ENCODE measurements around the gene HERC4. TPM values are rescaled to one million over a fixed set of nuclear protein-coding genes. Genes with fewer than 3 reads are reported as not detected.
"Not testable (repeated sequence)": the region's sequence is repeated elsewhere in the genome, so short reads cannot be mapped to it uniquely, and the experiment has no call there.

Gene HERC4
- total RNA-seq, 3 donors from 2014 or later (not counting 1 experiment from before 2014, with no cell fraction given), result 78.4 to 104 (median 83.9) TPM

DNA sequence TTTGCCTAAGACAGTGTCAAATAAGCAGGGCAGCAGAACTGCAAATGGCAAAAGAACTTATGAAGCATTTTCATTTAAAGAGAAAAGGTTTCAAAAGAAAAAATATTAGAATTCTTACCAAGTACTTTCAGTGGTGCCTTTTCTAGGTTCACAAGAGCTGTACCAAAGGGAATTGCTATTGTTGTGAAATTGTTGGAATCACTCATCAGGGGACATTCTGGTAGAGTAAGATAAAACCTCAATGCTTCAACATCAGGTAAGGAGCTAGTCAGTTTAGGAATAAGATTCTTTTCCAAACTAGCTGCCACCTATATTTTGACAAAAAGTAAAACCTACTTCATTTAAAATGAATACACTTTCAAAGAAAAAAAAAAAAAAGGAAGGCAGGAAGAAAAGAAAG, 85.0 kb downstream of the HERC4 start:
- Mint-ChIP-seq H3K4me1 (peaks cover 0 to 12% of the 10 kb centered on the region in 2 donors), H3K9me3 (no peaks in the 10 kb centered on the region), H3K4me3 (no peak overlapping the region), H3K27ac (no peak overlapping the region), H3K36me3 (peaks cover 9% of the 10 kb centered on the region), H3K27me3 (ENCODE audit: low read depth in 2 of 2) (no peaks in the 10 kb centered on the region)
- Histone ChIP-seq H3K36me3 (ENCODE audit: control insufficient read depth, insufficient read depth, low read length) (peaks cover 54% of the 10 kb centered on the region), H3K4me1 (ENCODE audit: control insufficient read depth, insufficient read depth, low read length) (no peaks in the 10 kb centered on the region), H3K4me3 (ENCODE audit: low read length) (no peak overlapping the region), H3K9me3 (ENCODE audit: control insufficient read depth, insufficient read depth, low read length) (no peaks in the 10 kb centered on the region), H3K27me3 (ENCODE audit: control insufficient read depth, insufficient read depth, low read length) (no peaks in the 10 kb centered on the region), H3K27ac (ENCODE audit: low read length) (no peak overlapping the region)
- DNase-seq, result no peak
- TF ChIP-seq CTCF (IDR thresholded peaks at IDR 0.05), result no peak
- intact Hi-C loops (cut with micrococcal nuclease), result no loop called here
- no peak for ATAC-seq

- no peaks in the 10 kb centered on the region for H3K9me3 ChIP-seq (ENCODE audit: control insufficient read depth, insufficient read depth, low read length)
- DNase-seq (no peak), ATAC-seq (no peak)
- H3K27ac ChIP-seq (ENCODE audit: low read length), result no peak overlapping the region
- intact Hi-C loops (cut with micrococcal nuclease), result no loop called here
- no peaks in the 10 kb centered on the region for H3K9me3 Mint-ChIP-seq
- no peaks in the 10 kb centered on the region for H3K27me3 Mint-ChIP-seq (ENCODE audit: low read depth in 2 of 2)
- no peak overlapping the region for H3K27ac Mint-ChIP-seq
- peaks cover 52% of the 10 kb centered on the region for H3K36me3 ChIP-seq (ENCODE audit: control insufficient read depth, insufficient read depth, low read length)
- TF ChIP-seq CTCF (IDR thresholded peaks at IDR 0.05), result no peak
- no peak overlapping the region for H3K4me3 Mint-ChIP-seq
- no peak overlapping the region for H3K4me3 ChIP-seq (ENCODE audit: low read length)
- H3K4me1 ChIP-seq (ENCODE audit: control insufficient read depth, insufficient read depth, low read length), result no peaks in the 10 kb centered on the region
- WGBS (ENCODE audit: insufficient coverage), result no CpG with 5 or more reads among the region's 1 CpG
- no peaks in the 10 kb centered on the region for H3K27me3 ChIP-seq (ENCODE audit: control insufficient read depth, insufficient read depth, low read length)
- peaks cover 9% of the 10 kb centered on the region for H3K36me3 Mint-ChIP-seq
- peaks cover 0 to 12% of the 10 kb centered on the region in 2 donors for H3K4me1 Mint-ChIP-seq
Measured at GRCh38 chr10:67988606-67989005, 86.5 kb downstream of the HERC4 start.

- ATAC-seq; intact Hi-C loops (cut with micrococcal nuclease); H3K36me3 Mint-ChIP-seq; H3K27me3 ChIP-seq (ENCODE audit: control insufficient read depth, insufficient read depth, low read length); H3K4me1 ChIP-seq (ENCODE audit: control insufficient read depth, insufficient read depth, low read length); DNase-seq; H3K9me3 ChIP-seq (ENCODE audit: control insufficient read depth, insufficient read depth, low read length); H3K27ac ChIP-seq (ENCODE audit: low read length); H3K27me3 Mint-ChIP-seq (ENCODE audit: low read depth in 2 of 2); H3K27ac Mint-ChIP-seq; H3K4me3 Mint-ChIP-seq; H3K4me3 ChIP-seq (ENCODE audit: low read length); H3K4me1 Mint-ChIP-seq; H3K9me3 Mint-ChIP-seq: not testable (repeated sequence)
- peaks cover 53% of the 10 kb centered on the region for H3K36me3 ChIP-seq (ENCODE audit: control insufficient read depth, insufficient read depth, low read length)
- WGBS (ENCODE audit: insufficient coverage), result 99% methylated on average over 8 of the region's 8 CpGs
Measured at GRCh38 chr10:67982603-67983002, 92.5 kb downstream of the HERC4 start.

DNA sequence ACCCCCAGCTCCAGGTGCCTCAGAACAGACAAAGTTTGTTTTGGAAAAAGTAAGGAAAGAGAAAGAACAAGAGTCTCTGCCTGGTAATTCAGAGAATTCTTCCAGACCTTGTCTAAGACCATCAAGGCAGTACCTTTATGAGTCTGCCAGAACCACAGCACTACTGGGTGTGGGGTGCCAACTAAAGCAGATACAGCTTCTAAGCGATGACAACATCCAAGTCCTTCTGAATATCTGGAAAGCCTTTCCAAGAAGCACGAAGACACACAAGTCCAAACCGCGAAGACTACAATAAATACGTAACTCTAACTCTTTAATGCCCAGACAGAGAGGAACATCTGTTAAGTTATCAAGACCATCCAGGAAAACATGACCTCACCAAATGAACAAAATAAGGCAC, 96.3 kb downstream of the HERC4 start:
- Mint-ChIP-seq H3K27me3 (ENCODE audit: low read depth in 2 of 2) (no peaks in the 10 kb centered on the region), H3K4me1 (peaks cover 0 to 6% of the 10 kb centered on the region in 2 donors), H3K9me3 (no peaks in the 10 kb centered on the region), H3K4me3 (no peak overlapping the region), H3K36me3 (peaks cover 10% of the 10 kb centered on the region), H3K27ac (peak overlapping the region in 1 of 2 donors; percentile 3)
- TF ChIP-seq CTCF (IDR thresholded peaks at IDR 0.05), result no peak
- Histone ChIP-seq H3K27ac (ENCODE audit: low read length) (no peak overlapping the region), H3K4me1 (ENCODE audit: control insufficient read depth, insufficient read depth, low read length) (no peaks in the 10 kb centered on the region), H3K4me3 (ENCODE audit: low read length) (no peak overlapping the region), H3K27me3 (ENCODE audit: control insufficient read depth, insufficient read depth, low read length) (no peaks in the 10 kb centered on the region), H3K36me3 (ENCODE audit: control insufficient read depth, insufficient read depth, low read length) (peaks cover 44% of the 10 kb centered on the region), H3K9me3 (ENCODE audit: control insufficient read depth, insufficient read depth, low read length) (no peaks in the 10 kb centered on the region)
- WGBS (ENCODE audit: insufficient coverage), result 99% methylated on average over 5 of the region's 5 CpGs
- ATAC-seq (no peak), DNase-seq (no peak)
- intact Hi-C loops (cut with micrococcal nuclease), result no loop called here

Data from natural killer cell (primary cell).